Small intestine (tissue), 7 donors: Measurements from ENCODE around the gene ZNF407. TPM values are rescaled to one million over a fixed set of nuclear protein-coding genes. Genes with fewer than 3 reads are reported as not detected.

Experiments used
- DNase-seq, 2 donors: peaks; one replicate each; pipeline versions ENCODE4 v3.0.0 to v3.0.0-alpha.2; 2013
- FAIRE-seq: peaks from 2 replicates; lab custom pipeline; 2012; peaks lifted over from hg19 to GRCh38; lab: Jason Lieb, UNC
- H3K27ac ChIP-seq, 3 donors: one replicate each; pipeline ENCODE4 v1.5.1; 2013; ENCODE audit warnings: low read length in 2 of 3, mild to moderate bottlenecking in 2 of 3, control low read depth in 1 of 3, inconsistent platforms in 1 of 3, low read depth in 1 of 3, moderate library complexity in 1 of 3
- H3K27me3 ChIP-seq, 3 donors: one replicate each; pipeline ENCODE4 v1.6.1; 2013; ENCODE audit warnings: low read length in 3 of 3, inconsistent platforms in 1 of 3; ENCODE audit not compliant: control insufficient read depth in 3 of 3, insufficient read depth in 3 of 3
- H3K36me3 ChIP-seq, 3 donors: one replicate each; pipeline ENCODE4 v1.6.1; 2013; ENCODE audit warnings: low read length in 3 of 3, inconsistent platforms in 1 of 3, low read depth in 1 of 3, mild to moderate bottlenecking in 1 of 3, moderate library complexity in 1 of 3; ENCODE audit not compliant: control insufficient read depth in 3 of 3, insufficient read depth in 2 of 3
- H3K4me1 ChIP-seq, 3 donors: one replicate each; pipeline ENCODE4 v1.6.1; 2013; ENCODE audit warnings: low read length in 2 of 3, inconsistent platforms in 1 of 3, low read depth in 1 of 3, mild to moderate bottlenecking in 1 of 3, moderate library complexity in 1 of 3; ENCODE audit not compliant: control insufficient read depth in 3 of 3, insufficient read depth in 2 of 3
- H3K4me3 ChIP-seq, 3 donors: one replicate each; pipeline ENCODE4 v1.5.1; 2013; ENCODE audit warnings: low read length in 3 of 3, control low read depth in 1 of 3, inconsistent platforms in 1 of 3, low read depth in 1 of 3, mild to moderate bottlenecking in 1 of 3, moderate library complexity in 1 of 3
- H3K9me3 ChIP-seq, 2 donors: one replicate each; pipeline ENCODE4 v1.6.1; 2013; ENCODE audit warnings: low read depth in 1 of 2, low read length in 1 of 2; ENCODE audit not compliant: control insufficient read depth in 2 of 2, insufficient read depth in 1 of 2
- WGBS, 3 donors: extraction: QIAGEN DNeasy Blood & Tissue Kit; methylation state at CpG; one replicate each; pipeline ENCODE4 v1.1.7; 2013; 5-methylcytosine and 5-hydroxymethylcytosine counted together
- polyA plus RNA-seq, 4 donors: library from polyadenylated mRNA; stranded (reverse) in 3 of 4; unstranded in 1 of 4; fragments of 200-250 nt in 3 of 4; fragments of 120-200 nt in 1 of 4; gene quantifications; one replicate each; pipeline versions ENCODE4 v1.2.1 to v1.2.3, GENCODE V29; 2013
- donor health status: healthy with polysubstance abuse.
- donor health status: control.
- donor health status: control.
- donor health status: Bipolar disorder and iron deficiency.
- donor health status: healthy.

The ZNF407 gene
- polyA plus RNA-seq, 4 donors = 2.7 to 6.3 (median 4.0) TPM

- no peaks in the 10 kb centered on the region for H3K4me1 ChIP-seq
- no peak overlapping the region for H3K27ac ChIP-seq
- no peak overlapping the region for H3K4me3 ChIP-seq
- no peak for FAIRE-seq
- peaks cover 2 to 7% (median 4%) of the 10 kb centered on the region in 3 donors for H3K36me3 ChIP-seq
- WGBS, 3 donors = 94 to 98% (median 96%) methylated on average over 4 of the region's 4 CpGs
- H3K9me3 ChIP-seq = no peaks in the 10 kb centered on the region
- no peak for DNase-seq
- no peaks in the 10 kb centered on the region for H3K27me3 ChIP-seq
These were observed 35.2 kb downstream of the ZNF407 start for GRCh38 chr18:74632856-74633255.

DNA sequence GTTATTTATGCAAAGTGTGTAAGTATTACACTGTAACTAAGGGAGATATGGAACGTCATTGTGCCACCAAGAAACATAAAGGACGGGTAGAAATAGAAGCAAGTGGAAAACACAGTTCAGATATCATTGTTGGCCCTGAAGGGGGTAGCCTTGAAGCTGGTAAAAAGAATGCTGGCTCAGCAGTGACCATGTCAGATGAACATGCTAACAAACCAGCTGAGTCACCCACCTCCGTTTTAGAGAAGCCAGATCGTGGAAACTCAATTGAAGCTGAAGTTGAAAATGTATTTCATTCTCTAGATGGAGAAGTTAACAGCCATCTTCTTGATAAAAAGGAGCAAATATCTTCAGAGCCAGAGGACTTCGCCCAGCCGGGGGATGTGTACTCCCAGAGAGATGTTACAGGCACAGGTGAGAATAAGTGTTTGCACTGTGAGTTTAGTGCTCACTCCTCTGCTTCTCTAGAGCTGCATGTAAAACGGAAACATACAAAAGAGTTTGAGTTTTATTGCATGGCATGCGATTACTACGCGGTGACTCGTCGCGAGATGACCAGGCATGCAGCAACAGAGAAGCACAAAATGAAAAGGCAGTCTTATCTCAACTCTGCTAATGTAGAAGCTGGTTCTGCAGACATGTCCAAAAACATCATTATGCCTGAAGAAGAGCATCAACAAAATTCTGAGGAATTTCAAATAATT, 36.1 kb downstream of the ZNF407 start:
- H3K9me3 ChIP-seq = no peaks in the 10 kb centered on the region
- no peak for DNase-seq
- WGBS, 3 donors = 90 to 93% (median 92%) methylated on average over 13 of the region's 13 CpGs
- H3K4me1 ChIP-seq = no peaks in the 10 kb centered on the region
- no peak overlapping the region for H3K27ac ChIP-seq
- FAIRE-seq = no peak
- peaks cover 2 to 7% (median 4%) of the 10 kb centered on the region in 3 donors for H3K36me3 ChIP-seq
- H3K27me3 ChIP-seq = no peaks in the 10 kb centered on the region
- no peak overlapping the region for H3K4me3 ChIP-seq

GRCh38 chr18:74635224-74635975, 37.7 kb downstream of the ZNF407 start:
- no peak for FAIRE-seq

GRCh38 chr18:74637070-74637469, 39.4 kb downstream of the ZNF407 start:
- peaks cover 0 to 7% (median 2%) of the 10 kb centered on the region in 3 donors for H3K36me3 ChIP-seq
- 79 to 94% (median 91%) methylated on average over 1 of the region's 1 CpG for WGBS, 3 donors
- H3K9me3 ChIP-seq = no peaks in the 10 kb centered on the region
- DNase-seq (no peak), FAIRE-seq (no peak)
- no peak overlapping the region for H3K27ac ChIP-seq
- H3K27me3 ChIP-seq = no peaks in the 10 kb centered on the region
- no peak overlapping the region for H3K4me3 ChIP-seq
- no peaks in the 10 kb centered on the region for H3K4me1 ChIP-seq

More at GRCh38 chr18:74635224-74635975, 37.7 kb downstream of the ZNF407 start:
- Histone ChIP-seq H3K36me3 (peaks cover 2 to 7% (median 4%) of the 10 kb centered on the region in 3 donors), H3K4me3 (no peak overlapping the region), H3K9me3 (no peaks in the 10 kb centered on the region), H3K27ac (no peak overlapping the region), H3K27me3 (no peaks in the 10 kb centered on the region), H3K4me1 (no peaks in the 10 kb centered on the region)
- 90 to 93% (median 91%) methylated on average over 15 of the region's 15 CpGs for WGBS, 3 donors
- DNase-seq = no peak

- Histone ChIP-seq H3K4me3 (no peak overlapping the region), H3K9me3 (no peaks in the 10 kb centered on the region), H3K27ac (no peak overlapping the region), H3K36me3 (peaks cover 2 to 4% (median 3%) of the 10 kb centered on the region in 3 donors), H3K27me3 (no peaks in the 10 kb centered on the region), H3K4me1 (no peaks in the 10 kb centered on the region)
- no peak for FAIRE-seq
- no peak for DNase-seq
- 90 to 93% (median 91%) methylated on average over 3 of the region's 3 CpGs for WGBS, 3 donors
These were observed 40.5 kb downstream of the ZNF407 start for GRCh38 chr18:74638210-74638609.

DNA sequence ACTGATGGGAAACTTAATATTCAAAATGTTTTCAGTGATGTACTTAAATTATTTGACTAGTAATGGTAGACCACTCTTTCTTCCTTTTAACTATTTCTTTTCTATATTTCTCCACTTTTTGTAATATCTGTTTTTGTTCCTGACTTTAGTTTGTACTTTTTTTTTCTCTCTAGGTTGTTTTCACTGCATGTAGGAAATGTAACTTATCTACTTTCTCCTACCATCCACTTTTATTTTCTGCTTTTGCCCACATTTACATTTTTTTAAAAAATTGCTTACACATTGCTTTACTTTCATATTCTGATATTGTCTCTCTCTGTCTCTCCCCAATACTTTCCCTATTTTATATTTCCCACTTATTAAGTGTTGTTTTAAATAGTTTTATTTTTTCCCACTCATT, 47.0 kb downstream of the ZNF407 start:
- DNase-seq = no peak
- no peak for FAIRE-seq

GRCh38 chr18:74645679-74646078, 48.0 kb downstream of the ZNF407 start:
- Histone ChIP-seq H3K27ac (no peak overlapping the region), H3K4me1 (no peaks in the 10 kb centered on the region), H3K36me3 (peaks cover 2 to 8% (median 2%) of the 10 kb centered on the region in 3 donors), H3K9me3 (no peaks in the 10 kb centered on the region), H3K4me3 (no peak overlapping the region), H3K27me3 (no peaks in the 10 kb centered on the region)
- DNase-seq (no peak), FAIRE-seq (no peak)
- 57 to 74% (median 73%) methylated on average over 2 of the region's 2 CpGs for WGBS, 3 donors

More for the DNA sequence above, 47.0 kb downstream of the ZNF407 start:
- Histone ChIP-seq H3K4me1 (no peaks in the 10 kb centered on the region), H3K27ac (no peak overlapping the region), H3K9me3 (no peaks in the 10 kb centered on the region), H3K27me3 (no peaks in the 10 kb centered on the region), H3K4me3 (no peak overlapping the region), H3K36me3 (peaks cover 2 to 8% (median 2%) of the 10 kb centered on the region in 3 donors)

DNA sequence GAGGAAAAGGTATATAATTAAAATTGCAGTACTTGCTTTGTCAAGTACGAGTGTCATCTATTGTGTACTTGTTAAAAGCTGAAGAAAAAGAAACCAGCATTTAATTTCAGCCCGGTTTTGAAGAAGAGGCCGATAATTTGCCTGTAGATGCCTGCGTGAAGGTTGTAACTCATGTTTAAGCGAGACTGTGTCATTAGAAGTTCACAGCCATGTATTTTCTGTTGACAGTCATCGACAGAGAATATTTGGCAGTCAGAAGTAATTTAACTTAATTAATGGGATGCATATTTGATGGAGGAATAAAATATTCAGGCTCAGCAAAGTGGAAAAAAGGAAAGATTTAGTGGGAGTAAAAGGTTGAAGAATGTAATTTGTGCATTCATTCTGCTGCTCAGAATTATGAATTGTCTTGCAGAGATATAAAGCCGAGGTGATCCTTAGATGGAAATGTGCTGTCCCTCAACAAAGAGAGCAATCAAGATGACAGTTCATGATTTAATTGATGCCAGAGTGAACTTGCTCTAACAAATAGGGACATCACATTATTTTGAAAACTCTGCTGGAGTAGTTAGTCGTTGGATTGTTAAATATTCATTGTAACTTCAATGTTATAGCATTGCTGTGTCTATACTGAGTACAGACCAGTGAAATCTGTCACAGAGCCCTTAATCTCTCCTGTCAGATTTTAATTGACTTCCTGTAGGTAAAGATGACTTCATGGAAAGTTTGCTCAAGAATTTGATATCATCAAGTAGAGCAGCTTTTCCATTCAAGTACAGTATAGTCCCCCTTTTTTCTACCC, 53.9 kb downstream of the ZNF407 start:
- no peak overlapping the region for H3K4me3 ChIP-seq
- H3K36me3 ChIP-seq = peaks cover 0 to 8% (median 0%) of the 10 kb centered on the region in 3 donors
- 83 to 84% (median 84%) methylated on average over 8 of the region's 8 CpGs for WGBS, 3 donors
- H3K9me3 ChIP-seq = no peaks in the 10 kb centered on the region
- H3K27me3 ChIP-seq = no peaks in the 10 kb centered on the region
- H3K4me1 ChIP-seq = no peaks in the 10 kb centered on the region
- no peak overlapping the region for H3K27ac ChIP-seq
- DNase-seq (no peak), FAIRE-seq (no peak)
